ENCODE results near the gene MIXL1. TPM values are rescaled to one million over a fixed set of nuclear protein-coding genes. Genes with fewer than 3 reads are reported as not detected.

Gene MIXL1
- total RNA-seq, 2 experiments from 2014 or later = 0.82 to 2.7 TPM

DNA sequence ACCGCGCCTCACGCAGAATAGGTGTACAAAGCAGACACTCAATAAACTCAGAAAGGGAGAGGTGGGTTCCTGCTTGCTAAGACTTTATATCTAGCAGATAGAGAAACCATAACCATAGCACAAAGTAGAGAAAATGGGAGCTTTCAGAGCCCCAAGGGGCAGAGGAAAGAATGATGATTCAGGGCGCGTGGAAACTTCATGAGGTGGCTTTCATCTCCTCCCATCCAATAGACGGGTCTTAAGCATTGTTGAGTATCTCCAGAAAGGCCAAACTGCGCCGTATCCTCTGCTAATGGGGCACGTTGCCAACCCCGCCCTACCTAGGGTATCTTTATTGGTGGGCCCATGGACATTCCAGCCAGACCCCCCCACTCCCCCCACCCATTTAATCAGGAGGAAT lies 778 bp upstream of the MIXL1 start:
- intact Hi-C loops (cut with micrococcal nuclease; ENCODE audit: unreplicated experiment) = loop anchor here (5.0 kb wide), 1 partner anchor 50 kb away; no protein-coding TSS in a partner anchor
- TF ChIP-seq, protein P1, sequence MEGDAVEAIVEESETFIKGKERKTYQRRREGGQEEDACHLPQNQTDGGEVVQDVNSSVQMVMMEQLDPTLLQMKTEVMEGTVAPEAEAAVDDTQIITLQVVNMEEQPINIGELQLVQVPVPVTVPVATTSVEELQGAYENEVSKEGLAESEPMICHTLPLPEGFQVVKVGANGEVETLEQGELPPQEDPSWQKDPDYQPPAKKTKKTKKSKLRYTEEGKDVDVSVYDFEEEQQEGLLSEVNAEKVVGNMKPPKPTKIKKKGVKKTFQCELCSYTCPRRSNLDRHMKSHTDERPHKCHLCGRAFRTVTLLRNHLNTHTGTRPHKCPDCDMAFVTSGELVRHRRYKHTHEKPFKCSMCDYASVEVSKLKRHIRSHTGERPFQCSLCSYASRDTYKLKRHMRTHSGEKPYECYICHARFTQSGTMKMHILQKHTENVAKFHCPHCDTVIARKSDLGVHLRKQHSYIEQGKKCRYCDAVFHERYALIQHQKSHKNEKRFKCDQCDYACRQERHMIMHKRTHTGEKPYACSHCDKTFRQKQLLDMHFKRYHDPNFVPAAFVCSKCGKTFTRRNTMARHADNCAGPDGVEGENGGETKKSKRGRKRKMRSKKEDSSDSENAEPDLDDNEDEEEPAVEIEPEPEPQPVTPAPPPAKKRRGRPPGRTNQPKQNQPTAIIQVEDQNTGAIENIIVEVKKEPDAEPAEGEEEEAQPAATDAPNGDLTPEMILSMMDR (conservative IDR thresholded peaks at IDR 0.05; ENCODE audit: low read length) = no peak
- no peak for TF ChIP-seq EZH2phosphoT487 (IDR thresholded peaks at IDR 0.05; ENCODE audit: borderline replicate concordance, low read depth, low read length)
- DNase-seq (ENCODE audit: low spot score) = no peak

DNA sequence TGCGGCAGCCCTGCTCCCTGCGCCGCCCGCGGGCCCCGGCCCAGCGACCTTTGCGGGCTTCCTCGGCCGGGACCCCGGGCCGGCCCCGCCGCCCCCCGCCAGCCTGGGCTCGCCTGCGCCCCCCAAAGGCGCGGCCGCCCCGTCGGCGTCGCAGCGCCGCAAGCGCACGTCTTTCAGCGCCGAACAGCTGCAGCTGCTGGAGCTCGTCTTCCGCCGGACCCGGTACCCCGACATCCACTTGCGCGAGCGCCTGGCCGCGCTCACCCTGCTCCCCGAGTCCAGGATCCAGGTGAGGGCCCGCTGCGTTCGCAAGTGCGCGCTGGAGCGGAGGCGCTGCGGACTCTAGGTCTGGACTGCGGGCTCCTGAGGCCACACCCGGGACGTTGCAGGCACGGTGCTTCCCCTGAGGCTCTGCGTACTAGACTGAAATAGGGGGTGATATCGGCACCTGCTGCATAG lies 351 bp downstream of the MIXL1 start:
- no TSS peak for BruUV-seq (replicated peaks)
- Histone ChIP-seq H3K79me2 (ENCODE audit: insufficient read depth, low read depth, low read length) (no peaks in the 10 kb centered on the region), H3K4me3 (ENCODE audit: low read depth, low read length, poor library complexity, severe bottlenecking) (peak overlapping the region; percentile 67), H3K4me2 (ENCODE audit: low read length) (peak overlapping the region; percentile 70), H2AFZ (ENCODE audit: low read length) (peak overlapping the region; percentile 59), H3K27ac (ENCODE audit: low read depth, low read length, poor library complexity, severe bottlenecking) (no peak overlapping the region), H3K4me1 (ENCODE audit: insufficient read depth, low read length, poor library complexity, severe bottlenecking) (peaks cover 29% of the 10 kb centered on the region), H3K9me2 (ENCODE audit: insufficient read depth, low read length) (no peaks in the 10 kb centered on the region), H3K9me3 (ENCODE audit: low read length) (no peaks in the 10 kb centered on the region), H3K36me3 (ENCODE audit: insufficient read depth, low read length) (no peaks in the 10 kb centered on the region), H4K20me1 (ENCODE audit: insufficient read depth, low read length) (no peaks in the 10 kb centered on the region)
- TF ChIP-seq, protein P1 (conservative IDR thresholded peaks at IDR 0.05; ENCODE audit: low read length) = peak; percentile 58
- no peak for TF ChIP-seq EZH2phosphoT487 (IDR thresholded peaks at IDR 0.05; ENCODE audit: borderline replicate concordance, low read depth, low read length)
- DNase-seq (ENCODE audit: low spot score) = peak; percentile 77
- CTCF ChIA-PET (ENCODE audit: unreplicated experiment) = interaction anchor here (0.5 to 0.7 kb wide), 3 partner anchors 9 to 733 kb away, joined by 3 to 4 read pairs (median 4); no protein-coding TSS in a partner anchor
- intact Hi-C loops (cut with micrococcal nuclease; ENCODE audit: unreplicated experiment) = loop anchor here (5.0 kb wide), 1 partner anchor 48 kb away; no protein-coding TSS in a partner anchor
- POLR2A ChIA-PET = interaction anchor here (0.5 to 1.4 kb wide), 2 partner anchors 9 to 60 kb away, joined by 3 to 6 read pairs; no protein-coding TSS in a partner anchor

More for the DNA sequence above, 778 bp upstream of the MIXL1 start:
- Histone ChIP-seq H3K9me3 (ENCODE audit: low read length) (no peaks in the 10 kb centered on the region), H3K79me2 (ENCODE audit: insufficient read depth, low read depth, low read length) (no peaks in the 10 kb centered on the region), H3K4me1 (ENCODE audit: insufficient read depth, low read length, poor library complexity, severe bottlenecking) (peaks cover 29% of the 10 kb centered on the region), H3K27ac (ENCODE audit: low read depth, low read length, poor library complexity, severe bottlenecking) (no peak overlapping the region), H4K20me1 (ENCODE audit: insufficient read depth, low read length) (no peaks in the 10 kb centered on the region), H3K4me2 (ENCODE audit: low read length) (no peak overlapping the region), H3K9me2 (ENCODE audit: insufficient read depth, low read length) (no peaks in the 10 kb centered on the region), H2AFZ (ENCODE audit: low read length) (no peak overlapping the region; the same call in 1 of the 2 replicates), H3K4me3 (ENCODE audit: low read depth, low read length, poor library complexity, severe bottlenecking) (no peak overlapping the region), H3K36me3 (ENCODE audit: insufficient read depth, low read length) (no peaks in the 10 kb centered on the region)
- POLR2A ChIA-PET = interaction anchor here (1.3 kb wide), 1 partner anchor 10 kb away, joined by 4 read pairs; no protein-coding TSS in a partner anchor
- CTCF ChIA-PET (ENCODE audit: unreplicated experiment) = no interaction called here
- no TSS peak for BruUV-seq (replicated peaks)

DNA sequence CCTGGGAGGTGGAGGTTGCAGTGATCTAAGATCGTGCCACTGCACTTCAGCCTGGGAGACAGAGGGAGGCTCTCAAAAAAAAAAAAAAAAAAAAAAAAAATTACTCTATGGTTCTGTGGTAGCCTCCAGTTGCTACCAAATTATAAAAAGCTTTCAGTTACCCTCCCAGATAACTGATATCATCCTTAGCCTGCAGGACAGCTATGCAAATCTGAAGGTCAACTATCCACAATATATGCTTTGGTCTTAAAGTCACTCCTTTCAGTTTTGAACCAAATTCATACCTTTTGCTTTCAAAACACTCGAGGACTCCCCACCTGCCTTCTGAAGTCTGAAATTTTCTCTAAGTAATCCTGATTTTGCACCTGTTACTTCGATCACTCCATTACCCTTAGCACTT lies 3.1 kb downstream of the MIXL1 start:
- Histone ChIP-seq H3K36me3 (ENCODE audit: insufficient read depth, low read length) (peaks cover 15% of the 10 kb centered on the region), H3K4me3 (ENCODE audit: low read depth, low read length, poor library complexity, severe bottlenecking) (no peak overlapping the region), H3K27ac (ENCODE audit: low read depth, low read length, poor library complexity, severe bottlenecking) (peak overlapping the region; percentile 41), H3K9me2 (ENCODE audit: insufficient read depth, low read length) (no peaks in the 10 kb centered on the region), H2AFZ (ENCODE audit: low read length) (no peak overlapping the region), H4K20me1 (ENCODE audit: insufficient read depth, low read length) (no peaks in the 10 kb centered on the region), H3K79me2 (ENCODE audit: insufficient read depth, low read depth, low read length) (peaks cover 6% of the 10 kb centered on the region; the same call in 1 of the 2 replicates), H3K4me1 (ENCODE audit: insufficient read depth, low read length, poor library complexity, severe bottlenecking) (peaks cover 25% of the 10 kb centered on the region), H3K9me3 (ENCODE audit: low read length) (no peaks in the 10 kb centered on the region), H3K4me2 (ENCODE audit: low read length) (peak overlapping the region; percentile 49)
- no peak for TF ChIP-seq EZH2phosphoT487 (IDR thresholded peaks at IDR 0.05; ENCODE audit: borderline replicate concordance, low read depth, low read length)
- TF ChIP-seq, protein P1 (conservative IDR thresholded peaks at IDR 0.05; ENCODE audit: low read length) = no peak
- no peak for DNase-seq (ENCODE audit: low spot score)
- BruUV-seq (replicated peaks) = no TSS peak
- ChIA-PET CTCF (ENCODE audit: unreplicated experiment) (interaction anchor here (1.4 kb wide), 1 partner anchor 26 kb away, joined by 3 read pairs; no protein-coding TSS in a partner anchor), POLR2A (interaction anchor here (0.6 to 2.4 kb wide), 7 partner anchors 14 to 324 kb away, joined by 3 to 9 read pairs (median 4); partner anchors contain the start of gene LIN9)
- intact Hi-C loops (cut with micrococcal nuclease; ENCODE audit: unreplicated experiment) = no loop called here
